ENCODE measurements around the gene TMED1. TPM values are rescaled to one million over a fixed set of nuclear protein-coding genes. Genes with fewer than 3 reads are reported as not detected.
A peak's percentile ranks its signal among the peaks of the same experiment; 100 is the strongest.

Gene TMED1
- total and polyA plus RNA-seq, 2 of the 13 experiments (the other 11 are each of a cell fraction or from before 2014, with no cell fraction given), result 48.3 to 51.8 TPM

GRCh38 chr19:10811391-10812111, 24.5 kb downstream of the TMED1 start (continued):
- TF ChIP-seq TRAFD1 (CRISPR knock-in tag; IDR thresholded peaks at IDR 0.05; ENCODE audit: borderline replicate concordance) (no peak), E2F2 (CRISPR knock-in tag; IDR thresholded peaks at IDR 0.05; ENCODE audit: borderline replicate concordance) (no peak), ZNF841 (CRISPR knock-in tag; IDR thresholded peaks at IDR 0.05; ENCODE audit: borderline replicate concordance) (no peak), CREBL2 (CRISPR knock-in tag; IDR thresholded peaks at IDR 0.05; ENCODE audit: borderline replicate concordance) (no peak), ZBTB4 (CRISPR knock-in tag; IDR thresholded peaks at IDR 0.05; ENCODE audit: borderline replicate concordance) (peak; percentile 66; the same call in 1 of the 2 replicates), ZNF562 (CRISPR knock-in tag; IDR thresholded peaks at IDR 0.05; ENCODE audit: borderline replicate concordance) (no peak), MED1 (CRISPR knock-in tag; IDR thresholded peaks at IDR 0.05) (0 out of 2 replicates have a peak, but pooled peaks have one; percentile 34), ZBTB21 (CRISPR knock-in tag; IDR thresholded peaks at IDR 0.05) (no peak), ZNF619 (CRISPR knock-in tag; IDR thresholded peaks at IDR 0.05) (no peak), MEF2D (CRISPR knock-in tag; IDR thresholded peaks at IDR 0.05) (no peak), MAFF (IDR thresholded peaks at IDR 0.05; ENCODE audit: low read depth, low read length) (no peak), KAT2B (IDR thresholded peaks at IDR 0.05; ENCODE audit: borderline replicate concordance, low read depth, low read length) (no peak), ZNF709 (CRISPR knock-in tag; IDR thresholded peaks at IDR 0.05) (no peak), POLR2AphosphoS2 (IDR thresholded peaks at IDR 0.05; ENCODE audit: low read depth, low read length) (no peak), ZNF83 (CRISPR knock-in tag; IDR thresholded peaks at IDR 0.05; ENCODE audit: borderline replicate concordance) (no peak), NCOA2 (CRISPR knock-in tag; IDR thresholded peaks at IDR 0.05) (peak; percentile 22; the same call in 1 of the 2 replicates), KLF12 (CRISPR knock-in tag; IDR thresholded peaks at IDR 0.05; ENCODE audit: borderline replicate concordance) (no peak), ZNF44 (CRISPR knock-in tag; IDR thresholded peaks at IDR 0.05) (no peak), FOXA1 (IDR thresholded peaks at IDR 0.05) (no peak), FOXA1 (CRISPR knock-in tag; IDR thresholded peaks at IDR 0.05) (no peak), ZC3H4 (CRISPR knock-in tag; IDR thresholded peaks at IDR 0.05; ENCODE audit: borderline replicate concordance) (no peak), U2AF2 (IDR thresholded peaks at IDR 0.05; ENCODE audit: low read depth, low read length) (no peak), NRL (CRISPR knock-in tag; IDR thresholded peaks at IDR 0.05; ENCODE audit: borderline replicate concordance) (no peak), PLSCR1 (CRISPR knock-in tag; IDR thresholded peaks at IDR 0.05; ENCODE audit: borderline replicate concordance) (no peak)
